Thyroid gland (tissue), 4 donors: Measurements from ENCODE around the gene PELI1. TPM values are rescaled to one million over a fixed set of nuclear protein-coding genes. Genes with fewer than 3 reads are reported as not detected.

ENCODE experiments used
- DNase-seq, 2 donors: peaks; one replicate each; pipeline ENCODE4 v3.0.0-alpha.2; 2019
- H3K27ac ChIP-seq, 3 donors: fragments of 200-600 bp; sonication (generic); 1 replicate in 2 of 3; 2 replicates in 1 of 3; pipeline ENCODE4 v1.5.1; 2016 to 2019; ENCODE audit warnings: mild to moderate bottlenecking in 1 of 3, moderate library complexity in 1 of 3
- H3K27me3 ChIP-seq: fragments of 200-600 bp; sonication (generic); one replicate; pipeline ENCODE4 v1.5.1; 2019
- H3K36me3 ChIP-seq, 2 donors: fragments of 200-600 bp; sonication (generic); one replicate each; pipeline ENCODE4 v1.5.1; 2016 to 2019
- H3K4me1 ChIP-seq, 2 donors: fragments of 200-600 bp; sonication (generic); one replicate each; pipeline ENCODE4 v1.5.1; 2017 to 2019
- H3K4me3 ChIP-seq, 3 donors: fragments of 200-600 bp; sonication (generic); replicated peaks in 1 of 3; 1 replicate in 2 of 3; 2 replicates in 1 of 3; pipeline ENCODE4 v1.5.1; 2016; ENCODE audit warnings: mild to moderate bottlenecking in 1 of 3
- H3K9me3 ChIP-seq: fragments of 200-600 bp; sonication (generic); one replicate; pipeline ENCODE4 v1.5.1; 2017
- POLR2A ChIP-seq, 2 donors: fragments of 450-650 bp; IDR thresholded peaks; one replicate each; pipeline ENCODE4 v1.6.1; 2017; ENCODE audit warnings: antibody characterized with exemption in 2 of 2, mild to moderate bottlenecking in 2 of 2, moderate library complexity in 1 of 2
- WGBS, 2 donors: methylation state at CpG; one replicate each; pipeline ENCODE4 v1.1.5; 2017; 5-methylcytosine and 5-hydroxymethylcytosine counted together
- intact Hi-C: fragments of 100-400 bp; cut with DNase I; formaldehyde crosslinking; loops from one replicate; pipeline ENCODE4 v1.15.1; 2023
- total RNA-seq, 4 donors: library from RNA; depleted of rRNA; stranded (reverse); fragments of >200 nt; gene quantifications; one replicate each; pipeline ENCODE4 v1.2.3, GENCODE V29; 2016
- TF ChIP-seq, protein P1 (sequence below), 6 experiments: fragments of 200-600 bp in 3 of 6; fragments of 450-650 bp in 3 of 6; sonication (generic) in 3 of 6; IDR thresholded peaks; one replicate each; pipeline ENCODE4 v1.5.1; 2016 to 2019; ENCODE audit warnings: antibody characterized with exemption in 6 of 6, mild to moderate bottlenecking in 2 of 6, inconsistent platforms in 1 of 6, moderate library complexity in 1 of 6

Gene PELI1
- total RNA-seq, 4 donors from 2014 or later = 5.2 to 17.1 (median 11.4) TPM

DNA sequence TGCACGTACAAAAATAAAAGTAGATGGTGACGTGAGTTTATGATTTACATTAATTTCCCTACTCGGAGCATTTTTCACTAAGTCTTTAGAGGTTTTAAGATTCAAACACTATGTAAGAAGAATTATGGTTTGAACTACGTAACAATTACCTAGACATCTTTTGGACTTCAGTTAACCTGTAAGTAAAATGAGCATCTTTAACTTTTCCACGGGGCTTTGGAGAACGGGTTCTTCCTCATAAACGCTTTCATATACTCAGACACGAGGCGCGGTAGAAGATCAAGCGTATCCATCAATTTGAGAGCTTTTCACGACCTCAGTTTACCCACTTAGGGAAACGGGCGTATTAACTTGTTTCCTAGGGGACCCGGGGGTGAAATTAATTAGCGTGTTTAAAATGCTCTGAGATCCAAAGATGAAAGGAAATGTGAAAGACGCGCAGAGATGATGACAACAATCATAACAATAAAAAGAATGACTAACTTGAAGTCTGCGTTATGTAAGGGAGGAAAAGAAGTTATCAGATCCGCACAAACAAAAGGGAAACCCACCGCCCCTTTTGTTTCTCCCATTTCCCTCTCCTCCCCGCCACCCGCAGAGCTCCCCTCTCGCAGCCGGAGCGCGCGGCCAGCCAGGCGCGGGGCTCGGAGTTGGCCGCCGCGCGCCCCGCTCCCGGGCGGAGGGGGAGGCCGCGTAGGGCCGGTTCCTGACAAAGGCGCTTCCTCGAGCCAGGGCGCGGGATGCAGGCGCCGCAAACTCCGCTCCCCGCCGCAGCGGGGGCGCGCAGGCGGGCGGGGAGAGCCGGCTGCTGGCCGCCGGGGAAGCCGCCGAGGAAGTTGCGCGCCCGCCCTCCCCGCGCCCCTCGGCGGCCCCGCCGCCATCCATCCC lies 807 bp downstream of the PELI1 start:
- H3K4me3 ChIP-seq = peak overlapping the region; percentile 92 to 99 (median 96)
- 4 to 8% methylated on average over 31 to 52 of the region's 69 CpGs for WGBS, 2 donors
- TF ChIP-seq, protein P1, sequence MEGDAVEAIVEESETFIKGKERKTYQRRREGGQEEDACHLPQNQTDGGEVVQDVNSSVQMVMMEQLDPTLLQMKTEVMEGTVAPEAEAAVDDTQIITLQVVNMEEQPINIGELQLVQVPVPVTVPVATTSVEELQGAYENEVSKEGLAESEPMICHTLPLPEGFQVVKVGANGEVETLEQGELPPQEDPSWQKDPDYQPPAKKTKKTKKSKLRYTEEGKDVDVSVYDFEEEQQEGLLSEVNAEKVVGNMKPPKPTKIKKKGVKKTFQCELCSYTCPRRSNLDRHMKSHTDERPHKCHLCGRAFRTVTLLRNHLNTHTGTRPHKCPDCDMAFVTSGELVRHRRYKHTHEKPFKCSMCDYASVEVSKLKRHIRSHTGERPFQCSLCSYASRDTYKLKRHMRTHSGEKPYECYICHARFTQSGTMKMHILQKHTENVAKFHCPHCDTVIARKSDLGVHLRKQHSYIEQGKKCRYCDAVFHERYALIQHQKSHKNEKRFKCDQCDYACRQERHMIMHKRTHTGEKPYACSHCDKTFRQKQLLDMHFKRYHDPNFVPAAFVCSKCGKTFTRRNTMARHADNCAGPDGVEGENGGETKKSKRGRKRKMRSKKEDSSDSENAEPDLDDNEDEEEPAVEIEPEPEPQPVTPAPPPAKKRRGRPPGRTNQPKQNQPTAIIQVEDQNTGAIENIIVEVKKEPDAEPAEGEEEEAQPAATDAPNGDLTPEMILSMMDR (IDR thresholded peaks at IDR 0.05) = no peak
- TF ChIP-seq POLR2A (IDR thresholded peaks at IDR 0.05) = no peak
- H3K36me3 ChIP-seq = no peaks in the 10 kb centered on the region
- no peaks in the 10 kb centered on the region for H3K27me3 ChIP-seq
- no peaks in the 10 kb centered on the region for H3K9me3 ChIP-seq
- H3K27ac ChIP-seq = peak overlapping the region; percentile 90 to 95 (median 95)
- peaks cover 4 to 5% of the 10 kb centered on the region in 2 donors for H3K4me1 ChIP-seq
- intact Hi-C loops = no loop called here
- DNase-seq = peak; percentile 22 to 28

DNA sequence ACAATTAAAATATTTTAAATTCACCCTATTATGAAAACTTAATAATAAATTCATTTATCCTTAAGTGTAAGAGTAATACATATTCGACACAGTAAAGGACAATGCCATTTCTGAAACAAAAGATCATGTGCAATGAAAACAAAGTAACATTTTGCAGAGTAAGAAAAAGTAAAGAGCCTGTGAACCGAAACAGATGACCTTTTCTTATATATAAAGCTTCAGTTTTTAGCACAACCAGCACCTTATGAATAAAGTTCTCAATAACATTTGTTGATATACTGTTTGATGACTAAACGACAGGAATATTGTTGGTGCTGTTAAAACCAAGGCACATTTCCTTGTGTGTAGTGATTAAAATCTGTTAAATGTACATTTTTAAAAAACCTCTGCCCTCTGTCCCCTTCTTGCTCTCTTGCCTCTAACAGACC lies 1.5 kb downstream of the PELI1 start:
- no peak for DNase-seq
- H3K27me3 ChIP-seq = no peaks in the 10 kb centered on the region
- H3K4me3 ChIP-seq = peak overlapping the region in 1 of 3 donors; percentile 92
- H3K9me3 ChIP-seq = no peaks in the 10 kb centered on the region
- H3K36me3 ChIP-seq = no peaks in the 10 kb centered on the region
- peak overlapping the region; percentile 90 to 95 (median 95) for H3K27ac ChIP-seq
- H3K4me1 ChIP-seq = peaks cover 4 to 11% of the 10 kb centered on the region in 2 donors
- WGBS, 2 donors = 47 to 60% methylated on average over 3 of the region's 3 CpGs
- TF ChIP-seq, protein P1 (IDR thresholded peaks at IDR 0.05) = no peak
- TF ChIP-seq POLR2A (IDR thresholded peaks at IDR 0.05) = no peak
- intact Hi-C loops = no loop called here

DNA sequence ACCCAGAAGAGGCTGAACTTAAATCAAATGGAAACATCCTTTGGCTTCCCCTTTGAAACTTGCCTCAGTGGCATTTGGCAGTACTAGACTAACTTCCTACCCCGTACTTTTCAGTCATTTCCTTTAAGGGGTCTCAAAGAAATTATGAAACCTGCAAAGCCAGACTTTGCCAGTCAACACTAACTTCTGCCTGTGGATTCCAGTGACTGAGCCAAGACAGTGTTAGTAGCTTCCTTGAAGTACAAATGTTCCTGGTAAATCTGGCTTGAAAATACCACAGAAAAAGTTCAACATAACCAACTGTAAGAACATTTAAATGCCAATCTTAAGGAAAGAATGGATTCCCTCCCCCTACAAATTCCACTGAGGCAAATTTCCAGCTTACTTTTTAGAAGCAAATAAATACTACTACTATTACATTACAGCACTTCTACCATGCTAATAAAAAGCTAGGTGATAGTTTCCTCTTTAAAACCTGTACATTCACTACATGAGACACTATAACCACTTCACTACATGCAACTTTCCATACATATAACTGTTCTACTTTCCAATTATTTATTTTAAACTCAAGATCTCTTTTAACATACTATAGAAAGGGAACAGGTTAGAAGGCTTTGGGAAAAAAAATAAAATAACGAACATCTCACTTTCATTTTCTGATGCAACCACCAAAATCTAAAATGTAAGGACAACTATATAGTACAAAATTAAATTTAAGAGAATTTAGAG lies 2.4 kb downstream of the PELI1 start:
- Histone ChIP-seq H3K36me3 (no peaks in the 10 kb centered on the region), H3K27ac (peak overlapping the region in 2 of 3 donors; percentile 20 to 95), H3K4me3 (no peak overlapping the region), H3K27me3 (no peaks in the 10 kb centered on the region), H3K4me1 (peaks cover 4 to 16% of the 10 kb centered on the region in 2 donors), H3K9me3 (no peaks in the 10 kb centered on the region)
- 56 to 69% methylated on average over 2 of the region's 2 CpGs for WGBS, 2 donors
- DNase-seq = no peak
- intact Hi-C loops = no loop called here
- TF ChIP-seq, protein P1 (IDR thresholded peaks at IDR 0.05) = no peak

DNA sequence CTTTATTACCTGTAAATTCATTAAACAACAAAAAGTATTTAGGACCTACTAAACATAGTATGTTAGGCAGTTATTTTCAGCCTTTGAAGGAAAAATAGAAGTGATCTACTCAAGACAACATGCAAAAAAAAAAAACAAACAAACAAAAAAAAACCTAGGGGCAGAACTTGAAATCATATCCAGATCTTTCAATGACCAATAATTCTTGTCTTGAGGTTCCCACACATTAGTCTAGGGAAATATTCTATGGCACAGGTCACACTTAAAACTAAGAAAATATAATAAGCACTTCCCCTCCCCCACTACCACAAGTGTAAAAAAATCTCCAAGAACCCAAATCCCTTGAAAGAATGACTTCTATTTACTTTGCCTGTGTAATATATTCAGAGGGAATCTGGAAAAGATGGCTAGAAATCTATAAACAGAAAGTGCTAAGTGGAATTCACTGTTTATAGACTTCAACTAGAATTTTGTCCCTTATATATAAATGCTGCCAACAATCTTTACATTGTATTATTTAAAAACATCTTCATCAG lies 3.5 kb downstream of the PELI1 start:
- H3K4me3 ChIP-seq = no peak overlapping the region

More for the DNA sequence above, 3.5 kb downstream of the PELI1 start:
- Histone ChIP-seq H3K27ac (peak overlapping the region in 1 of 3 donors; percentile 20), H3K9me3 (no peaks in the 10 kb centered on the region), H3K27me3 (no peaks in the 10 kb centered on the region), H3K4me1 (peaks cover 4 to 16% of the 10 kb centered on the region in 2 donors), H3K36me3 (no peaks in the 10 kb centered on the region)
- intact Hi-C loops = no loop called here
- no peak for TF ChIP-seq POLR2A (IDR thresholded peaks at IDR 0.05)
- TF ChIP-seq, protein P1 (IDR thresholded peaks at IDR 0.05) = no peak
- no peak for DNase-seq
